Activated T-helper 1 cell treated with Interleukin-2 at 50 U/mL for 16 hours (primary cell): ENCODE results near the gene HADHA.
"Not testable (repeated sequence)": the region's sequence is repeated elsewhere in the genome, so short reads cannot be mapped to it uniquely, and the experiment has no call there.

Experiments
- DNase-seq: peaks from one replicate; pipeline ENCODE4 v3.0.0-alpha.2; 2020; ENCODE audit warnings: low read depth

Gene HADHA

DNA sequence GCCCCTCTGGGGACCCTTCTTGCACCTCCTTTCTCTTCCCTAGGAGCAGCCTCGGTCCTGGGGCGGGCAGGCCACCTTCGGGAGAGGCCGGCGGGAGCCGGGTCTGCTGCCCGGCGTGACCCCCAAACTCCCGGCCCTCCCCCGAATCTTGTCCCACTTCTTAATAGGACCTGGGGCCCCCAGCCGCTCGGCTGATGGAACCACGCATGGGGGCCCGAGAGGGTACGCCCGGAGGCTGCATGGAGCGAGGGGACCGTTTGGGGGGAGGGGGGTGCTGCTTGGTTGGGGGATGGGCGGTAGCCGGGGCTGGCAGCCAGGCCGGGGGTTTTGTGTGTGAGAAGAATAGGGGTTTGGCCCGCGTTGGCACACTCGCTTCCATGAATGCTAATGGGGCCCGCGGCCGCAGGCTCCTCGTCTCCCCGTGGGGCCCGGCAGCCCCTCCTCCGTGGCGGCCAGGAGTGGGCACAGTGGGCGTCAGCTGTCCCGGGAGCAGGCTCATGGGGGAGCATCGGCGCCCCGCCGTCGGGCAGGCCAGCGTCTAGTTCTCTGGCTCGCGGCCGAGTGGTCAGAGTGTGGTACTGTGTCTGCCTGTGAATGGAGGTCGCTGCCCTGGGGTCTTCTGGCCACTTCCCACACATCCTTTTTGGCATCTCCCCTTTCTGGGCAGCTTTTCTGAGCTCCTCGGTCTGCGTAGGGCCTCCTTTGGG lies 70.5 kb downstream of the HADHA start:
- DNase-seq, result no peak

DNA sequence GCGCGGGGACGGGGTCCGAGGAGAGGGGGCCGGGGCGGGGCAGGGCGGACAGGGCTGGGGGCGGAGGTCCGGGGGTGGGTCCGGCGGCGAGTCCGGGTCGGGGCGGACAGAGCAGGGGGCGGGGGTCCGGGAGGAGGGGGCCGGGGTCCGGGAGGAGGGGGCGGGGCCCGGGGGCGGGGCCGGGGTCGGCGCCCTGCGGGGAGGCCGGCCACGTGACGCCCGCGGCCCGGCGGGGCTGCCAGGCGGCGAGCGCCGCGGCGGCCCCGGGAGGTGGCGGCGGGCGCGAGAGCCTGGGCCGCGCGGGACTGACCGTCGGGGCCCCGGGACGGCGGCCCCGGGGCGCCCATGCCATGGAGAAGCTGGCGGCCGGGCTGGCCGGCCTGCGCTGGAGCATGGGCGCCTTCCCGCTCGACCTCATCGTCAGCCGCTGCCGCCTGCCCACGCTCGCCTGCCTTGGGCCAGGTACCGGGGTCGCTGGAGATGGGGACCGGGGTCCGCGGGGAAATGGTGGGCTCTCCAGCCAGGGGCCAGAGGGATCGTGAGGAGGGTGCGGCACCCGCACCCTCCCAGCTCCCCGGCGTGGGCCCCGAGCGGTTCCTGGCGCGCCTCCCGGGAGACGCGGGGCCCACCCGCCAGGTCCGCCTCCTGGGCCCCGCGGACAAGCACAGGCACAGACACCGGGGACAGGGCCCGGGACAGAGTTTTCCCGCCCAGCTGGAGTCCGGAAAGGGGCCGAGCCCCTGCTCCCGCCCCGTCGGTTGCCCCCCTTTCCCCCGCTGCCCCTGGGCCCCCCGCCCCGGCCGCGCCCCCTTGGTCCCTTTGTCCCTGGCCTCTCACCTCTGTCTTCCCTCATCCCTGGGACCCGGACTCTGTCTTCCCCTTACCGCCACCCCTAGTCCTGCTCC lies 71.3 kb downstream of the HADHA start, which contains the start of gene GAREM2:
Gene GAREM2, plus strand, starts transcription at position 218 of the 905 bp plus-strand sequence. Its CDS starts 133 bp downstream, at position 351.
- DNase-seq, result no peak

DNA sequence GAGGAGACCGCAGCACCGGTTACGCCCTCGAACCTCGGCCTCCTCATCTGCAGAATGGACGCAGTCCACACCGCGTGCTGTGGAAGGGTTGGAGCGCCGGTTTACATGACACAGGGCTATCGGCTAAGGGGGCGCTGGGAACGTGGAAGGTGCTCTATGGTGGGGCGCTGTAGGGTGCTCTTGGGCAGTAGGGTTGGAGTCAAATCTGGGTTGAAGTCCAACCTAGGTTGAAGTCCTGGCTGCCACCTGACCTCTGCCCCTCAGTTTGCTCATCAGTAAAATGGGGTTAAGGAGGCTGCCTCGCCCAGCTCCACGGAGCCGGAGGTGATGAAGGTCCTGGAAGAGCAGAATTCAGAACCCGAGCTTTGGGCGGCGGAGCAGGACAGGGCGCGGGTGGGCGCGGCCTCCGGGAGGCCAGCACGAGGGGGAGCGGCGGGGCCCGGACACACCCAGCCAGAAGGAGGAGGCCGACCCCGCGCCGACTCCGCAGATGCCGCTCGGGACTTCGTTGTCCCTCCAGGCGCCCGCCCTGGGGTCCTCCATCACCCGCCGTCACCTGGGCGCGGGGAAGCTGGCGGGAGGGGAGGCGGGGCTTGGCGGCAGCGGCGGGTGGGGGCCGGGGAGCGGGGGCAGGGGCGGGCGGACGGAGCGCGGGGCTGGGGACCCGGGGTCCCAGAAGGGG lies 72.1 kb downstream of the HADHA start:
- no peak for DNase-seq

DNA sequence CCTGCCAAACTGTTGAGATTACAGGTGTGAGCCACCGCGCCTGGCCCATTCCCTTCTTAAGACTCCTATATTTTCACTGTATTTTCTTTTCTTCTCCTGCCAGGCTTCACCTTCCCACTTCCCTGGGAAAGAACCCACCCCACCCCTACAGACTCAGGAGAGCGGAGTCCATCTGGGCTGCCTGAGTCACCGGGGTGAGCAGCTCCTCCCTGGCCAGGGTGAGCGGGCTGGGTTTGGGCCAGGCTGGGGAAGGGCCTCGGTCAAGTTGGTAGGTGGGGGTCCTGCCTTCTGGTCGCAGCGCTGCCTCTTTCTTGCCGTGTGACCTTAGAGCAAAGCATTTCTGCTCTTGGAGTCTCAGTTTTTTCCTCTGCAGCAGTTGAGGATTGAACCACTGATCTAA lies 73.6 kb downstream of the HADHA start:
- no peak for DNase-seq

DNA sequence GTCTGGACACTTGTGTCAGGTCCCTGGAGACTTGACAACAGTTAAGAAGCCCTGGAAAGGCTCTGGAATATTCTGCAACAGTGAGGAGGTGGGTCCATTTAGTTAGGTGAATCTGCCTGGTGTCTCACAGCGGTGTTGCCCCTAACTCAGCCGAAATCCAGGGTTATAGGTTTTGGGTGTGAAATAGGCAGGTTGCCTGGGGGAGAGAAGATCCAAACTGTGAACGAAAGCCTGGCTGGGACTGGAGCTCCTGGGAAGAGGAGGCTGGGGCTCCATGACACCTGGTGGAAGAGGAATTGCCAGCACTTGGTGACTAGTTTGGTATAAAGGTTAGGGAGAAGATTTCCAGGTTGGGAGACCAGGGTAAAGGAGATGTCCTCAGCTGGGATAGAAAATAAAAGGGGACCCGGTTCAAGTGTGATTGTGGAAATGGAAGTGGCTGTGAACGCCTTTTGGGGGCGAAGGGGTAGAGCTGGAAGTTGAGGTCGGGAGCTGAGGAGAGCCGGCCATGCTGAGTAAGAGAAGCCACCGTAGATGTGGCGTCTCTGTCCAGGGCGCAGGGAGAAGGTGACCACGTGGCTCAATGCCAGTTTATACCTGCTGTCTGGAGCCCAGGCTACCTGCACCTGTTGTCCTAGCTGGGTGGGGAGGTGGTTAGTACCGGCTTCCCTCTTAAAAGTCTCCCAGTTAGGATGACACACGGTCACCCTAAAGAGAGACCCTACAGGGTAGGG lies 74.6 kb downstream of the HADHA start:
- no peak for DNase-seq

DNA sequence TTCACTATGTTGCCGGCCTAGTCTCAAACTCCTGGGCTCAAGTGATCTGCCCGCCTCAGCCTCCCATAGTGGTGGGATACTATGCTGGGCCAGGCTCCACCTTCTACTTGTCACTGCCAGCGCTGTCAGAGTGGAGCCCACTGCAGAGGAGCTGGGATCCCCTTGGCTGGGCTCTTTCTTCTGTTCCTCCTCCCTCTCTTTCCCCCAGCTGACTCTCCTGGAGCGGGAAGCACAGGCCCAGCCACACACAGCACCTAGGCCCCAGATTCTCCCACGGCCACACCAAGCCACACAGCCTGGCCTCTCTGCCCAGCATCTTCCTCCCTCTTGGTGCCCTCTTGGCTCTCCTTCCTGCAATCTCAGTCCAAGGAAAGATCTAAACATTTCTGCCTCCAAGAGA lies 75.2 kb downstream of the HADHA start:
- no peak for DNase-seq

DNA sequence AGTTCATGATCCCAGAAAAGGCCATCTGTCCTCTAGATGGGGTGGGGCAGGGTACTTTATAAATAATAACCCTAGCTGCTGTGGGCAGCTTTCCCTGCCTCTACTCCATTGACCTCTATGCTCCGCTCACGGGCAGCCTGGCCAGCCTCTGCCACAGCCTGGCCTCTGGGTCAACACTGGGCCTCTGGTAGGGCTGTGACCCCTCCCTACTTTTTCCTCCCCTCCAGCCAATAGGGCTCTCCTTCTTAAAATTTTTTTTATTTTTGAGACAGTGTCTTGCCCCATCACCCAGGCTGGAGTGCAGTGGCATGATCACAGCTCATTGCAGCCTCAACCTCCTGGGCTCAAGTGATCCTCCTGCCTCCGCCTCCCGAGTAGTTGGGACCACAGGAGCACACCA lies 75.6 kb downstream of the HADHA start:
- DNase-seq, result no peak

DNA sequence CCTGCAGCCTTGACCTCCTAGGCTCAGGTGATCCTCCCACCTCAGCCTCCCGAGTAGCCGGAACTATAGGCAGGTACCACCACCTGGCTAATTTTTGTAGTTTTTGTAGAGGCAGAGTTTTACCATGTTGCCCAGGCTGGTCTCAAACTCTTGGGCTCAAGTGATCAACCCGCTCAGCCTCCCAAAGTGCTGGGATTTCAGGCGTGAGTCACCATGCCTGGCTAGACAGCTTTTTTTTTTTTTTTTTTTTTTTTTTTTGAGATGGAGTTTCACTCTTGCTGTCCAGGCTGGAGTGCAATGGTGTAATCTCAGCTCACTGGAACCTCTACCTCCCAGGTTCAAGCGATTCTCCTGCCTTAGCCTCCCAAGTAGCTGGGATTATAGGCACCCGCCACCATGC lies 77.9 kb downstream of the HADHA start:
- DNase-seq, result not testable (repeated sequence)

DNA sequence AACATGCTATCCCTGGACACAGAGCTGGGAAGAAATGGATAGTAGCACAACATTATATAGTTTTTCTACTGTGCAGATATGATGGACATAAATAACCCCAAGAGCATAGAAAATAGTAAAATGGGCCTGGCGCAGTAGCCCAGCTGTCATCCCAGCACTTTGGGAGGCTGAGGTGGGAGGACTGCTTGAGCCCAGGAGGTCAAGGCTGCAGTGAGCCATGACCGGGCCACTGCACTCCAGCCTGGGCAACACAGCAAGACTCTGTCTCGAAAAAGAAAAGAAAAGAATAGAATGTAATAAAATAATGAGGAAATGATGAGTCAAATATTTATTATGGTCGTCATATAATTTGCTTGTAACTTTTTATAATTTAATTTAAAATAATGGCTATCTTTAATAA lies 79.0 kb downstream of the HADHA start:
- DNase-seq, result no peak

DNA sequence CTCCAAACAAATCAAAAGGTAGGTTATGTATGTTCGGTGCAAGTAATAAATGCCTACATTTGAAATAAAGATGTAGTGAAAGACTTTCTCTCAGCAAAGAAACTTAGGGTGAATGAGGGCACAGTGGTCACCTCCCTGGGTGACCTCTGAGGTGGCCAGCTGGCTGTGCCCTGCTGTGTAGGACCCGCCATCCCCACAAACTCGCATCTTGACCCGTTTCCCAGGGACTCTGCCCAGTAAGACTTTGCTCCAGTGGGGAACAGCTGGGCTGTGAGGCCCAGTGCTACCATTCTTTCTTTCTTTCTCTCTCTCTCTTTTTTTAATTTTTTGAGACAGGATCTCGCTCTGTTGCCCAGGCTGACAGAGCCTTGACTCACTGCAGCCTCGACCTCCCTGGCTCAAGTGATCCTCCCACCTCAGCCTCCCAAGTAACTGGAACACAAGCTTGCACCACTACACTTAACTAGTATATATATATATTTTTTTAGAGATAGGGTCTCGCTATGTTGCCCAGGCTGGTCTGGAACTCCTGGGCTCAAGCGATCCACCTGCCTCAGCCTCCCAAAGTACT lies 79.7 kb downstream of the HADHA start:
- DNase-seq, result no peak

DNA sequence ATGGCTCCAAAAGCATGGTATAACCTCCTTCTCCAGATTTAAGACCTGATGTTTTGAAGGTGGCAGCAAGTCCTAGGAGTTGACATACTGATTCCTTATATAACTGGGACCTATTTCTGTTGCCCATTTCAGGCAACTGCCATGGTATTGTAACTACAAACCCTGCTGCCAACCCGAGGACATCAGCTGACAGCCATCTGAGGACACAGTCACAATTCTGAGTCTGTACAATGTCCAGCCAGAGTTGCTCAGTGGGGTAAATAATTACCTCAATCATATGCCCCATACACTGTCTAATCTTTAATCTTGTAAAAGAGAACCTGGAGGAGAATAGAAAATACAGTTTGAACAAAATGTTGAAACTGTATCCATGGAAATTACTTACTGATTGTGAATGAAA lies 80.2 kb downstream of the HADHA start:
- no peak for DNase-seq

DNA sequence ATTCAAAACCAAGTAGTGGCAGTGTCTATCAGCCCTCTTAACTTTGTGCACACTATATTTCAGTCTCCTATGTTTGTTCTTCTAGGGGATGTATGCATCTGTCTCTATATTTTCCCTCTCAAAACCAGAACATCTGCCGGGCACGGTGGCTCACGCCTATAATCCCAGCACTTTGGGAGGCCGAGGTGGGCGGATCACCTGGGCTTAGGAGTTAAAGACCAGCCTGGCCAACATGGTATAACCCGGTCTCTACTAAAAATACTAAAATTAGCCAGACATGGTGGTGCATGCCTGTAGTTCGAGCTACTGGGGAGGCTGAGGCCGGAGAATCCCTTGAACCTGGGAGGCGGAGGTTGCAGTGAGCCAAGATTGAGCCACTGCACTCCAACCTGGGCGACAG lies 81.5 kb downstream of the HADHA start:
- DNase-seq, result no peak

DNA sequence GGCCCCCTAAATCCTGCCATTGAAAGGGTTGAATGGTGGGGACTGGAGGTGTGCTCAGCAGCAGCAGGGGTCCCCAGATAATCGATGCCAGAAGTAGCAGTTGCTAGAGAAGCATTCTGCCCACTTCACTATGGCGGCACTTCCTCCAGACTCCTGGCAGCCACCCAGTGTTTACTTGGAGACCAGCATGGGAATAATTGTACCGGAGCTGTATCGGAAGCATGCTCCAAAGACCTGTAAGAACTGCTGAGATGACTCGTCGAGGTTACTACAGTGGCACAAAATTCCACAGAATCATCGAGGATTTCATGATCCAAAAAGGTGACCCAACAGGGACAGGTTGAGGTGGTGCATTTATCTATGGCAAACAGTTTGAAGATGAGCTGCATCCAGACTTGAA lies 82.5 kb downstream of the HADHA start:
- no peak for DNase-seq

DNA sequence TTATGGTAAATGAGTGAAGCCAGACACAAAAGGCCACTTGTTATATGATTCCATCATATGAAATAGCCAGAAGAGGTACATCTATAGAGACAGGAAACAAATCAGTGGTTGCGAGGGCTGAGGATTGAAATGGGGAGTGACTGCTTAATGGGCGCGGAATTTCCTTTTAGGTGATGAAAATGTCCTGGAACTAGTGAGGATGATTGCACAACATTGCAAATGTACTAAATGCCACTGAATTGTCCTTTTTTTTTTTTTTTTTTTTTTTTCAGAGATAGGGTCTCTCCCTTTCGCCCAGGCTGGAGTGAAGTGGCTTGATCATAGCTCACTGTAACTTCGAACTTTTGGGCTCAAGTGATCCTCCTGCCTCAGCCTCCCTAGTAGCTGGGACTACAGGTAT lies 86.9 kb downstream of the HADHA start:
- DNase-seq, result no peak

DNA sequence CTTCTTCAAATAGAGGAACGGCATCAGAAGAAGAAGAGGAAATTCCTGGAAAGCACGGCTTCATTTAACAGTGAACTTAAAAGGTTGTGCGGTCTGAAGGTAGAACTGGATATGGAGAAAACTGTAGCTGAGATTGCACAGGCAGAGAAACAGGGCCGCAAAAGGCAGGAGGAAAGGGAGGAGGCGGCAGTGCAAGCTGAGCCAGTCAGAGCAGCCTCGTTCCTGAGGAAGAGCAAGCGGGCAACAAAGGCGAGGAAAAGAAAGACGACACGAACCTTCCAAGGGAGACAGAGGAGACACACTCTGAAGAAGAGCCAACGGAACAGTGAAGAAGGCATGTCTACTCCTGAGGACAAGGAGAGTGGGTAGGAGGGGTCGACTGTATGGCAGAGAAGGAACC lies 94.2 kb downstream of the HADHA start:
- DNase-seq, result no peak

DNA sequence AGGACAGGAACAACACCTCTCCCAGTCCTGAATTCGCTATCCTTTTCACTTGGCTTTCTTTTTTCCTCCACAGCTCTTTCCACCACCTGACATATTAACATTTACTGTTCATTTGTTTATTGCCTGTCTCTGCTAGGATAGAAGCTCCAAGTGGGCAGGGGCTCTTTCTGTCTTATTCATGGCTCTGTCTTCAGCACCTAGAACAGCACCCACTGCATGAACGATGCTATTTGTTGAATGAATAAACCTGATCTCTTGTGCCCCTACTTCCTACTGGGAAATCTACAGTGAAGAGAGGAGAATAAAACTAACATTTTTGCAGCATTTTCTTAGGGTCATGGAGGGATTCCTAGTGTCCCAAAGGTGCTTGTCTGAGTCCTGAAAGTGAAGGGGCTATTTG lies 95.9 kb downstream of the HADHA start:
- DNase-seq, result no peak

DNA sequence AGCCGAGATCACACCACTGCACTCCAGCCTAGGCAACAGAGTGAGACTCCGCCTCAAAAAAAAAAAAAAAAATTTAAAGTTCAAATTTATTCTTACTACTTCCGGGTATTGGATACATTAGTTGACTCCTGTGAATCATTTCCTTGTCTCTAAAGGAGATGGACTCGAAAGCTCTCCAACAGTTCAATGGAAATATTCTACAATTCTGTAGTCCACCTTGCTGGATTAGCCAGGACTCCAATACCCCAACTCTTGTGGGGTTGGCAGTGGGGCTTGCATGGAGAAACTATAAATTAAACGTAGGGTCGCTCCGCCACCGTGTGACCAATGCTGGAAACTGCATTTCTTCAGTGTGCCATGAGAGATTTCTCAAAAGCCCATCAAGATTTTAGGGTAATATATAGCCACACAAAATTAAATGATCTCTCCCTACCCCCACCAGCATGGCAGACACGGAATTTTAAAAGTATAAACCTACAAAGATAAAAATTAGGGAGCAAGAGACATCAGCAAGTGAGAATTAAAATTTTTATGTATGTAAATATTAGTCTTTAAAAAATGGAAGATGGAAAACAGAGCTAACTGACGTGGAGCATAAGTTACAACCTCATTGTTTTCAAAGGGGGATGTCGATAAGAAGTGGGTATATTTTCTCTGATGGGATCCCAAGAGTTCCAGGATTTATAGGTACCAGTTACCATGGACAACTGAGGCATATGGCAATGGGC lies 99.3 kb downstream of the HADHA start:
- peak; percentile 17 for DNase-seq

DNA sequence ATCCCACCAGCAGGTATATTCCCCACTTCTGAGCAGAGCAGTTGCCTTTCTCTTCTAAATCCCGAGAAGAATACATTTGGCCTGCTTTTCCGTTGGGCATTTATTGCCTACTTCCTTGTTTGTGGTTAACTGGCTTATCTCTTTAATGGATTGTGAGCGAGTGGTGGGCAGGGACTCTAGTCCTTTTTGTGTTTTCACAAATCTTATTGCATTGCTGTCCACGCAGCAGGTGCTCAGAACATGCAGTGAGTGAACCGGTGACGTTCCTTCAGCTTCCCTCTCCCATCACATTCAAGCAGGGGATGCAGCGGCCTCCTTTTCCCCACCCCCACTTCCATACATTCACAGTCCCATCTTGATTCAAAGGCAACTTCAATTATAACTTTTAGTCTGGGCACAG lies 100.4 kb downstream of the HADHA start:
- DNase-seq, result no peak

DNA sequence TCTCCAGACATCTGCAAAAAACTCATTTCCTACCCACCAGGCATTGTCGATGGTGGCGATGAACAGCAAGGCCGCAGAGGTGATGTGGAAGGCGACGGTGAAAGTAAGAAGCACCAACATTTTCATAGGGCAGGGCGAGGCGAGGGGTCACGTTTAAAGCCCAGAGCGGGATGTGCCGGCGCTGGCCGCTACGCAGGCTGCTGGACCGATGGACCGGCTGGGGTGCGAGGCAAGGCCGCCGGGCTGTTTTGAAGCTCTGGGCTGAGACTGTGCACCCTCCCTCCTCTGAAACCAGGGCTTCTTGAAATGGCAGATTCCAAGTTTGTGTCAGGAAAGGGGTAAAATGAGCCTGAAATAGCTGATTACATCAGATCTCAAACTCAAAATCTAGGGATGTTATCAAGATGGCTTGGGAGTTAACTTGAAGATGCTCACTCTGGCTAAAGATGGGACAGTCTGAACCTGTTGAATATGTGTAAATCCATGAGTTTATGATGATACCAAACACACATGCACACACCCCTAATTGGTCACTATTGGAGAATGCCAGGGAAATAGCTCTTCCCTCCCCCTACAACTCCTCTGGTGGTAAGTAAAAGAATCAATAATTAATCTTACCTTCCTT lies 103.2 kb downstream of the HADHA start:
- no peak for DNase-seq
